ENCODE results near the gene FITM2.

DNA sequence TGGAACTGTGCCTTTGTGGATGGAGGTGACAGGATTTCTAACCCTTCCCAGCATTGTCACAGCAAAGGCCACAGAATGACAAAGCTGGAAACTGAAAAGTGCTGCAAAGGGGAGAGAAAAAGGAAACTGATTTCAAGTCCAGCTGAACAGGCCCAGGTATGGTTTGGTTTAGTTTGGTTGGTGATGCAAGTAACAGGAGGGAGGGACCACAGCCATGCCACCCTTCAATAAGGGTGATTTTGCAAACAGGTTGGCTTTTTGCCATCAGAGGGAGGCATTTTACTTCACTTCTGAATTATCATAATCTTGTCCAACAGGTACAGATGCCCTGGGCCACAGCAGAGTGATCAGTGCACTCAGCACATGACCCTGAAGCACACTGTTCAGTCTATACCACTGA lies 6.6 kb downstream of the FITM2 start:
- TF ChIP-seq, protein P1, sequence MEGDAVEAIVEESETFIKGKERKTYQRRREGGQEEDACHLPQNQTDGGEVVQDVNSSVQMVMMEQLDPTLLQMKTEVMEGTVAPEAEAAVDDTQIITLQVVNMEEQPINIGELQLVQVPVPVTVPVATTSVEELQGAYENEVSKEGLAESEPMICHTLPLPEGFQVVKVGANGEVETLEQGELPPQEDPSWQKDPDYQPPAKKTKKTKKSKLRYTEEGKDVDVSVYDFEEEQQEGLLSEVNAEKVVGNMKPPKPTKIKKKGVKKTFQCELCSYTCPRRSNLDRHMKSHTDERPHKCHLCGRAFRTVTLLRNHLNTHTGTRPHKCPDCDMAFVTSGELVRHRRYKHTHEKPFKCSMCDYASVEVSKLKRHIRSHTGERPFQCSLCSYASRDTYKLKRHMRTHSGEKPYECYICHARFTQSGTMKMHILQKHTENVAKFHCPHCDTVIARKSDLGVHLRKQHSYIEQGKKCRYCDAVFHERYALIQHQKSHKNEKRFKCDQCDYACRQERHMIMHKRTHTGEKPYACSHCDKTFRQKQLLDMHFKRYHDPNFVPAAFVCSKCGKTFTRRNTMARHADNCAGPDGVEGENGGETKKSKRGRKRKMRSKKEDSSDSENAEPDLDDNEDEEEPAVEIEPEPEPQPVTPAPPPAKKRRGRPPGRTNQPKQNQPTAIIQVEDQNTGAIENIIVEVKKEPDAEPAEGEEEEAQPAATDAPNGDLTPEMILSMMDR (IDR thresholded peaks at IDR 0.05), result no peak
- no peak for TF ChIP-seq POLR2A (IDR thresholded peaks at IDR 0.05)

Data from heart left ventricle (tissue), 13 donors.